Purkinje cell (primary cell): ENCODE measurements around the gene DOCK10. TPM values are rescaled to one million over a fixed set of nuclear protein-coding genes. Genes with fewer than 3 reads are reported as not detected.

ENCODE experiments used
- polyA plus RNA-seq: library from polyadenylated mRNA; unstranded; fragments of >200 nt; fragmentation: Nextera tagmentation; gene quantifications from 2 replicates; pipeline ENCODE4 v1.2.1, GENCODE V29; 2014

Gene DOCK10
- 3.3 and 5.4 TPM in 2 replicates for polyA plus RNA-seq

GRCh38 chr2:225041851-225042799, at the start of gene DOCK10:
Gene DOCK10, minus strand, starts transcription at chr2:225042468. Its CDS starts 94 bp downstream, at chr2:225042374.

GRCh38 chr2:224716201-224716600, 326.1 kb downstream of the DOCK10 start, which contains the start of gene CCDC195:
Gene CCDC195, minus strand, starts transcription at chr2:224716365. Its CDS starts 0 bp downstream, at chr2:224716365.

